Retinal pigment epithelial cell (primary cell): Measurements from ENCODE around the gene CDAN1.

Source experiments
- DNase-seq: peaks from one replicate; pipeline ENCODE4 v3.0.0-alpha.2; 2010; ENCODE audit warnings: low read depth
- H3K4me3 ChIP-seq: 2 replicates; pipeline ENCODE4 v1.5.1; 2011; ENCODE audit warnings: mild to moderate bottlenecking, low read length, control low read depth, moderate library complexity
- CTCF ChIP-seq: conservative IDR thresholded peaks from 2 replicates; pipeline ENCODE4 v1.5.1; 2011; ENCODE audit warnings: low read depth, low read length, control low read depth, inconsistent platforms

CDAN1 gene

GRCh38 chr15:42760759-42761158 lies 23.8 kb upstream of the CDAN1 start:
- no peak for TF ChIP-seq CTCF
- no peak for DNase-seq
- no peak overlapping the region for H3K4me3 ChIP-seq

- TF ChIP-seq CTCF = no peak
- H3K4me3 ChIP-seq = no peak overlapping the region
- DNase-seq = no peak
Observed at GRCh38 chr15:42759093-42759492, 22.2 kb upstream of the CDAN1 start.

DNA sequence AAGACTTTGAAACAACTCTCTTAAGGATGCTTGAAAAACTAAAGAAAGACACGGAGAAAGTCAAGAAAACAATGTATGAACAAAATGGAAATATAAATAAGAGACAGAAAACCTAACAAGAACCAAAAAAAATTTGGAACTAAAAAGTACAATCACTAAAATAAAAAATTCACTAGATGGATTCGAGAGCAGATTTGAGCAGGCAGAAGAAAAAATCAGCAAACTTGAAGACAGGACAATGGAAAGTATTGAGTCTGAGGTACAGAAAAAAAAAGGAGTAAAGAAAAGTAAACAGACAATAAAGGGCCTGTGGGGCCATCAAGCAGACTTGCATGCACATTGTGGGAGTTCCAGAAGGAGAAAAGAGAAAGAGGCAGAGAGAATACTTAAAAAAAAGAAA lies 13.4 kb upstream of the CDAN1 start:
- TF ChIP-seq CTCF = no peak
- no peak for DNase-seq

DNA sequence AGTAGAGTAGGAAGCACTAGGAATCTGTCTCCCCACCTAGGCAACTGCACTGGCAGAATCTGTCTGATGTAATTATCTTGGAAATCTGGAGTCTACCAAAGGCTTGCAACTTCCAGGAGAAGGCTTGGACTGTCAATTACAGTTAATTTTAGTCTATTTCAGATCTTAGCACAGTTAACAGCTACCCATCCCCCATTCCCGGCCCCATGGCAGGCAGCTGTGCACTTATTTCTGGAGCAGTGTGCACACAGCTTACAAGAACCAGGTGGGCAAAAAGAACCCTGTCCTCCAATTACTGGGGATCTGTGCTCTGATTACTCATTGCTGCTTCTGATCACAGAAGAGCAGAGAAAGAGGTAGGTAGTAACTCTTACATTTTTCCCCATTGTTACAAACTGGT lies 12.3 kb upstream of the CDAN1 start:
- no peak for DNase-seq
- TF ChIP-seq CTCF = no peak
- no peak overlapping the region for H3K4me3 ChIP-seq

More for the DNA sequence above, 13.4 kb upstream of the CDAN1 start:
- H3K4me3 ChIP-seq = no peak overlapping the region

GRCh38 chr15:42744195-42744594 lies 7.3 kb upstream of the CDAN1 start:
- no peak for TF ChIP-seq CTCF
- H3K4me3 ChIP-seq = no peak overlapping the region
- DNase-seq = no peak

GRCh38 chr15:42742149-42742548 lies 5.2 kb upstream of the CDAN1 start:
- TF ChIP-seq CTCF = no peak
- no peak for DNase-seq
- no peak overlapping the region for H3K4me3 ChIP-seq

GRCh38 chr15:42741710-42742109 lies 4.8 kb upstream of the CDAN1 start:
- TF ChIP-seq CTCF = no peak
- no peak overlapping the region for H3K4me3 ChIP-seq
- no peak for DNase-seq
